Omental fat pad (tissue), 4 donors: ENCODE data around the gene TMUB2. TPM values are rescaled to one million over a fixed set of nuclear protein-coding genes. Genes with fewer than 3 reads are reported as not detected.
A peak's percentile ranks its signal among the peaks of the same experiment; 100 is the strongest.

Experiments used
- ATAC-seq: fragments of 150-250 bp; one replicate; pipeline ENCODE4 v1.9.1; 2016; ENCODE audit warnings: mild to moderate bottlenecking, moderate library complexity; ENCODE audit not compliant: low FRiP score
- DNase-seq: peaks from one replicate; pipeline ENCODE4 v3.0.0-alpha.2; 2019; ENCODE audit warnings: low spot score
- CTCF ChIP-seq, 3 donors: fragments of 450-650 bp; IDR thresholded peaks; one replicate each; pipeline ENCODE4 v1.5.1; 2016 to 2017; ENCODE audit warnings: antibody characterized with exemption in 3 of 3, mild to moderate bottlenecking in 3 of 3, moderate library complexity in 2 of 3
- total RNA-seq, 4 donors: library from RNA; depleted of rRNA; stranded (reverse); fragments of >200 nt; gene quantifications; one replicate each; pipeline ENCODE4 v1.1.0, GENCODE V29; 2016

Gene TMUB2
- total RNA-seq, 4 donors from 2014 or later, result 31.7 to 41.2 (median 35.8) TPM

DNA sequence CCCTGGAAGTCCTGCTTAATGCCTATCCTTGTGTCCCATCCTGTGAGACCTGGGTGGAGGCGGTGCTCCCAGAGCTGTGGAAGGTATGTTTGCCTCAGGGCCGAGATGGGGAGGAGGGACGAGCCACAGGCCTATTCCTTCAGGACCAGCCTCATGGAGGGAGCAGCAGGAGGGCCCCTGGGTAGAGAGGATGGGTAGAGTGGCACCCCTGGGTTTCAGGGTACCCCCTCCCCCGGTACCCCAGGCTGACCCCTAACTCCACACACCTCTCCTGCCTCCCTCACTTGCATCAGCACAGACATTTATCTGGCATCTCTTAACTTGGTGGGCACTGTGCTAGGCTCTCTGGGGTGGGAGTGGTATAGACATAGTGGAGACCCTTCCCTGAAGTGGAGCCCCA lies 9.1 kb upstream of the TMUB2 start:
- TF ChIP-seq CTCF (IDR thresholded peaks at IDR 0.05), result no peak
- ATAC-seq, result no peak
- DNase-seq, result no peak

GRCh38 chr17:44178133-44178532 lies 8.6 kb upstream of the TMUB2 start:
- TF ChIP-seq CTCF (IDR thresholded peaks at IDR 0.05), result no peak
- no peak for ATAC-seq
- no peak for DNase-seq

DNA sequence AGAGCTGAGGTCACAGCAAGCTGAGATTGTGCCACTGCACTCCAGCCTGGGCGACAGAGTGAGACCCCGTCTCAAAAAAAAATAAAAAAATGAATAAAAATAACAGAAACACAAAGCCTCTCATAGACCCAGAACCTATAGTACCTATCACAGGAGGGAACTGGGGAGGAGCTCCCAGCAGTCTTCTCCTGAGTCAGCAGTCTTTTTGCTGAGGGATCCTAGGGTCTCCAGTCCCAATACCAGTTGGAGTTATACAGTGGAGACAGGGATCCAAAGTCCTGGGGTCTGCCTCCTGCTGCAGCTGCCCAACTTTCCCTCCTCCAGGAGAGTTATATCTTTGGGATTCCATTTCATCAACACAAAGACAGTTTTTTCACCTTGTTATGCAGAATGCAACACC lies 3.7 kb upstream of the TMUB2 start:
- ATAC-seq (no peak), DNase-seq (no peak)
- no peak for TF ChIP-seq CTCF (IDR thresholded peaks at IDR 0.05)

GRCh38 chr17:44184212-44184810 lies 2.5 kb upstream of the TMUB2 start:
- DNase-seq (no peak), ATAC-seq (no peak)
- TF ChIP-seq CTCF (IDR thresholded peaks at IDR 0.05), result no peak

GRCh38 chr17:44187131-44187899 lies 543 bp downstream of the TMUB2 start:
- peak; percentile 59 for DNase-seq

GRCh38 chr17:44188576-44189403 lies 2.0 kb downstream of the TMUB2 start:
- no peak for TF ChIP-seq CTCF (IDR thresholded peaks at IDR 0.05)
- DNase-seq, result no peak
- ATAC-seq, result no peak

More at GRCh38 chr17:44187131-44187899, 543 bp downstream of the TMUB2 start:
- ATAC-seq, result peak; percentile 69
- no peak for TF ChIP-seq CTCF (IDR thresholded peaks at IDR 0.05)
